ENCODE measurements around the gene C1S.
"Not testable (repeated sequence)": the region's sequence is repeated elsewhere in the genome, so short reads cannot be mapped to it uniquely, and the experiment has no call there.

The C1S gene

GRCh38 chr12:7047306-7047705 lies 13.2 kb upstream of the C1S start:
- no peak for DNase-seq

GRCh38 chr12:7049445-7049951 lies 11.0 kb upstream of the C1S start:
- not testable (repeated sequence) for DNase-seq

GRCh38 chr12:7049973-7050372 lies 10.5 kb upstream of the C1S start:
- not testable (repeated sequence) for DNase-seq

GRCh38 chr12:7054925-7055324 lies 5.6 kb upstream of the C1S start:
- no peak for DNase-seq

- DNase-seq = not testable (repeated sequence)
Observed at GRCh38 chr12:7055736-7056135, 4.8 kb upstream of the C1S start.

- DNase-seq = no peak
Observed at GRCh38 chr12:7058163-7058845, 2.2 kb upstream of the C1S start.

- no peak for DNase-seq
Observed at GRCh38 chr12:7058850-7059395, 1.6 kb upstream of the C1S start.

GRCh38 chr12:7059780-7060179 lies 738 bp upstream of the C1S start:
- DNase-seq = no peak

GRCh38 chr12:7061138-7061537 lies 620 bp downstream of the C1S start:
- no peak for DNase-seq

GRCh38 chr12:7061596-7061995 lies 1.1 kb downstream of the C1S start:
- DNase-seq = no peak

GRCh38 chr12:7064516-7064915 lies 4.0 kb downstream of the C1S start:
- DNase-seq = no peak

- DNase-seq = no peak
Observed at GRCh38 chr12:7065073-7065623, 4.6 kb downstream of the C1S start.

GRCh38 chr12:7066596-7066995 lies 6.1 kb downstream of the C1S start:
- DNase-seq = no peak

GRCh38 chr12:7067096-7067495 lies 6.6 kb downstream of the C1S start:
- no peak for DNase-seq

GRCh38 chr12:7068240-7068993 lies 7.9 kb downstream of the C1S start:
- no peak for DNase-seq

GRCh38 chr12:7068994-7069346 lies 8.5 kb downstream of the C1S start:
- no peak for DNase-seq

GRCh38 chr12:7069386-7069785 lies 8.9 kb downstream of the C1S start:
- DNase-seq = no peak

GRCh38 chr12:7072035-7072434 lies 11.5 kb downstream of the C1S start:
- no peak for DNase-seq

GRCh38 chr12:7072554-7072953 lies 12.0 kb downstream of the C1S start:
- no peak for DNase-seq

GRCh38 chr12:7073946-7074345 lies 13.4 kb downstream of the C1S start:
- no peak for DNase-seq

GRCh38 chr12:7075518-7075917 lies 15.0 kb downstream of the C1S start:
- no peak for DNase-seq

- DNase-seq = no peak
Observed at GRCh38 chr12:7075939-7076338, 15.4 kb downstream of the C1S start.

- DNase-seq = no peak
Observed at GRCh38 chr12:7076493-7076892, 16.0 kb downstream of the C1S start.

GRCh38 chr12:7078163-7078562 lies 17.6 kb downstream of the C1S start:
- DNase-seq = no peak

Measured in NCI-H1436 (cell line).